GM12878 (cell line): ENCODE measurements around the gene MOG. TPM values are rescaled to one million over a fixed set of nuclear protein-coding genes. Genes with fewer than 3 reads are reported as not detected.

Source experiments
- ATAC-seq: fragments of 200-7000 bp; cut with Tn5 transposase; 3 replicates; pipeline ENCODE4 v1.9.1; 2020; ENCODE audit warnings: mild to moderate bottlenecking, moderate library complexity
- BruUV-seq: library from RNA; stranded (reverse); fragments of 400-500 nt; replicated peaks from 2 replicates; lab custom pipeline; 2021; lab: Mats Ljungman, UMichigan
- CTCF ChIA-PET: fragments of 300-600 bp; sonication (Branson Sonifier 250); formaldehyde crosslinking; extraction: SDS; loops from one replicate; lab custom pipeline; 2021; ENCODE audit warnings: inconsistent platforms; lab: Yijun Ruan, JAX
- POLR2A ChIA-PET: fragments of 350-600 bp; formaldehyde crosslinking; extraction: SDS; loops from one replicate; lab custom pipeline; 2021; ENCODE audit warnings: inconsistent platforms; lab: Charles Lee
- RAD21 ChIA-PET: fragments of 300-600 bp; sonication (Branson Sonifier 250); formaldehyde crosslinking; loops from one replicate; lab custom pipeline; 2023; ENCODE audit warnings: antibody characterized with exemption; ENCODE audit not compliant: unreplicated experiment; lab: Charles Lee
- SMC1A ChIA-PET: fragments of 300-600 bp; sonication (Branson Sonifier 250); formaldehyde crosslinking; loops from one replicate; lab custom pipeline; 2023; ENCODE audit not compliant: unreplicated experiment, uncharacterized antibody; lab: Charles Lee
- DNase-seq: peaks from one replicate; pipeline ENCODE4 v3.0.0-alpha.2; 2011; ENCODE audit warnings: low read depth, low spot score
- FAIRE-seq: peaks from 3 replicates; lab custom pipeline; 2011; peaks lifted over from hg19 to GRCh38; lab: Jason Lieb, UNC
- H2AFZ ChIP-seq: 2 replicates; pipeline ENCODE4 v1.6.0; 2011; ENCODE audit warnings: low read depth, low read length, control low read depth; ENCODE audit not compliant: control insufficient read depth
- H3K27ac ChIP-seq: 2 replicates; pipeline ENCODE4 v1.5.1; 2011; ENCODE audit warnings: control low read depth; ENCODE audit not compliant: control insufficient read depth, insufficient read depth
- H3K27me3 ChIP-seq, 2 experiments: replicated peaks in 1 of 2; 2 replicates each; pipeline versions ENCODE4 v1.6.0 to v1.6.1; 2011; ENCODE audit warnings: low read length in 1 of 2; ENCODE audit not compliant: control insufficient read depth in 2 of 2, insufficient read depth in 2 of 2
- H3K36me3 ChIP-seq, 2 experiments: 2 replicates each; pipeline ENCODE4 v1.5.1; 2011; ENCODE audit warnings: low read length in 1 of 2; ENCODE audit not compliant: control insufficient read depth in 2 of 2, insufficient read depth in 2 of 2
- H3K4me1 ChIP-seq: 2 replicates; pipeline ENCODE4 v1.6.1; 2011; ENCODE audit warnings: mild to moderate bottlenecking, low read length, moderate library complexity, mixed read lengths; ENCODE audit not compliant: control insufficient read depth, insufficient read depth
- H3K4me2 ChIP-seq: 2 replicates; pipeline ENCODE4 v1.6.0; 2011; ENCODE audit warnings: control low read depth; ENCODE audit not compliant: control insufficient read depth, insufficient read depth
- H3K4me3 ChIP-seq: fragments of 200-600 bp; sonication (generic); 2 replicates; pipeline ENCODE4 v1.5.1; 2016
- H3K79me2 ChIP-seq: 2 replicates; pipeline ENCODE4 v1.6.0; 2011; ENCODE audit warnings: low read length; ENCODE audit not compliant: control insufficient read depth, insufficient read depth
- H3K9ac ChIP-seq: 2 replicates; pipeline ENCODE4 v1.8.0; 2011; ENCODE audit warnings: low read length, control low read depth, mixed read lengths; ENCODE audit not compliant: control insufficient read depth, insufficient read depth
- H3K9me3 ChIP-seq: replicated peaks from 3 replicates; pipeline ENCODE4 v1.5.1; 2011; ENCODE audit warnings: mild to moderate bottlenecking, low read length; ENCODE audit not compliant: control insufficient read depth, insufficient read depth
- H4K20me1 ChIP-seq: 2 replicates; pipeline ENCODE4 v1.6.0; 2011; ENCODE audit not compliant: control insufficient read depth, insufficient read depth
- BCL3 ChIP-seq: IDR thresholded peaks from 2 replicates; pipeline ENCODE4 v1.6.1; 2011; ENCODE audit warnings: borderline replicate concordance, low read depth, mild to moderate bottlenecking, moderate library complexity, low read length; ENCODE audit not compliant: insufficient read depth, poor library complexity, severe bottlenecking
- ELK1 ChIP-seq: IDR thresholded peaks from 2 replicates; pipeline ENCODE4 v1.6.1; 2012; ENCODE audit warnings: low read depth, low read length, improper control_type of control experiment
- PBX3 ChIP-seq: IDR thresholded peaks from 2 replicates; pipeline ENCODE4 v1.6.1; 2011; ENCODE audit warnings: mild to moderate bottlenecking, low read depth, low read length, moderate library complexity; ENCODE audit not compliant: insufficient replicate concordance
- PRDM15 ChIP-seq: fragments of 450-650 bp; formaldehyde crosslinking; IDR thresholded peaks from 2 replicates; pipeline ENCODE4 v1.4.0; 2020; ENCODE audit warnings: mild to moderate bottlenecking, moderate library complexity
- SUZ12 ChIP-seq: fragments of 200-600 bp; sonication (generic); IDR thresholded peaks from one replicate; pipeline ENCODE4 v1.6.1; 2018; ENCODE audit warnings: antibody characterized with exemption, mild to moderate bottlenecking; ENCODE audit not compliant: unreplicated experiment
- TAF1 ChIP-seq: IDR thresholded peaks from 2 replicates; pipeline ENCODE4 v1.6.1; 2011; ENCODE audit warnings: mild to moderate bottlenecking, low read depth, low read length, borderline replicate concordance
- USF1 ChIP-seq: IDR thresholded peaks from 2 replicates; pipeline ENCODE4 v1.6.1; 2011; ENCODE audit warnings: borderline replicate concordance, low read depth, mild to moderate bottlenecking, moderate library complexity, mixed read lengths, low read length; ENCODE audit not compliant: insufficient read depth; ENCODE audit errors: extremely low read length
- ZZZ3 ChIP-seq: IDR thresholded peaks from 2 replicates; pipeline ENCODE4 v1.6.1; 2011; ENCODE audit warnings: low read depth; ENCODE audit not compliant: control insufficient read depth, insufficient read length
- WGBS: methylation state at CpG from one replicate; pipeline ENCODE4 v1.1.6; 2016; ENCODE audit warnings: low lambda C conversion rate; ENCODE audit not compliant: insufficient replicate concordance, insufficient coverage; ENCODE audit errors: missing lambda C conversion rate; 5-methylcytosine and 5-hydroxymethylcytosine counted together
- in situ Hi-C: fragments of 300-500 bp; cut with MboI; formaldehyde crosslinking; loops from 9 replicates; pipeline ENCODE4 v1.14.3; 2018; ENCODE audit warnings: mixed read lengths
- intact Hi-C: fragments of 100-400 bp; cut with micrococcal nuclease; formaldehyde crosslinking; loops from one replicate; pipeline ENCODE4 v1.14.2; 2022; ENCODE audit not compliant: unreplicated experiment
- polyA plus RNA-seq, 11 experiments: library from polyadenylated mRNA; depleted of rRNA in 4 of 11; unstranded in 6 of 11; stranded (reverse) in 5 of 11; fragments of >200 nt; fragmentation: Nextera tagmentation in 4 of 11; fragmentation: Illumina TruSeq in 1 of 11; extraction: Ambion mirVana in 4 of 11; extraction: Trizol in 1 of 11; gene quantifications; 1 replicate in 1 of 11; 2 replicates in 10 of 11; pipeline versions ENCODE4 v1.2.1 to v1.2.3, GENCODE V29; 2011 to 2016; ENCODE audit warnings: inconsistent platforms in 2 of 11, missing spikeins in 2 of 11, low read depth in 1 of 11
- total RNA-seq, 4 experiments: library from RNA; depleted of rRNA in 3 of 4; stranded (reverse); fragments of >200 nt in 3 of 4; fragmentation: Illumina TruSeq in 1 of 4; extraction: Trizol in 1 of 4; gene quantifications; 2 replicates each; pipeline versions ENCODE4 v1.2.1 to v1.2.3, GENCODE V29; 2013 to 2021

The MOG gene
- total and polyA plus RNA-seq, 10 of the 15 experiments (the other 5 are each of a cell fraction or from before 2014, with no cell fraction given): not detected

- TF ChIP-seq ELK1: no peak
- H3K79me2 ChIP-seq: no peaks in the 10 kb centered on the region
- ChIA-PET RAD21 (no interaction called here), SMC1A (no interaction called here), POLR2A (no interaction called here), CTCF (no interaction called here)
- ATAC-seq: no peak
- intact Hi-C loops (no loop called here), in situ Hi-C loops (no loop called here)
- no TSS peak for BruUV-seq
- no peak overlapping the region for H2AFZ ChIP-seq
- no peaks in the 10 kb centered on the region for H3K9me3 ChIP-seq
- no peak overlapping the region for H3K4me3 ChIP-seq
- H3K36me3 ChIP-seq: no peaks in the 10 kb centered on the region
- H3K27me3 ChIP-seq: no peaks in the 10 kb centered on the region
- no peak overlapping the region for H3K9ac ChIP-seq
- no peak for DNase-seq
- no peak for FAIRE-seq
- H3K4me2 ChIP-seq: no peak overlapping the region
- no peaks in the 10 kb centered on the region for H3K4me1 ChIP-seq
- H3K27ac ChIP-seq: no peak overlapping the region
- no peaks in the 10 kb centered on the region for H4K20me1 ChIP-seq
These were observed 48.8 kb upstream of the MOG start for GRCh38 chr6:29608131-29608530.

- WGBS: 33% methylated on average over 4 of the region's 4 CpGs
- H3K4me3 ChIP-seq: no peak overlapping the region
- intact Hi-C loops: no loop called here
- ChIA-PET SMC1A (no interaction called here), POLR2A (no interaction called here), CTCF (no interaction called here), RAD21 (no interaction called here)
- H3K4me2 ChIP-seq: no peak overlapping the region
- in situ Hi-C loops: no loop called here
- FAIRE-seq (no peak), DNase-seq (no peak), ATAC-seq (no peak)
- no peaks in the 10 kb centered on the region for H3K36me3 ChIP-seq
- H3K9me3 ChIP-seq: no peaks in the 10 kb centered on the region
- no peaks in the 10 kb centered on the region for H3K27me3 ChIP-seq
- H2AFZ ChIP-seq: no peak overlapping the region
- BruUV-seq: no TSS peak
- H4K20me1 ChIP-seq: no peaks in the 10 kb centered on the region
- no peak overlapping the region for H3K27ac ChIP-seq
- H3K79me2 ChIP-seq: no peaks in the 10 kb centered on the region
- no peaks in the 10 kb centered on the region for H3K4me1 ChIP-seq
- H3K9ac ChIP-seq: no peak overlapping the region
- TF ChIP-seq PRDM15 (no peak), ZZZ3 (no peak), USF1 (no peak), TAF1 (no peak), SUZ12 (no peak), BCL3 (no peak), PBX3 (no peak)
These were observed 46.4 kb upstream of the MOG start for GRCh38 chr6:29610540-29610939.
